GM18858 (cell line): ENCODE results near the gene MGMT.

ENCODE experiments used
- ATAC-seq: cut with Tn5 transposase; IDR thresholded peaks from one replicate; pipeline ENCODE4 v1.9.1; 2021; ENCODE audit not compliant: unreplicated experiment

The MGMT gene

GRCh38 chr10:129784891-129785290 lies 317.9 kb downstream of the MGMT start:
- no peak for ATAC-seq

DNA sequence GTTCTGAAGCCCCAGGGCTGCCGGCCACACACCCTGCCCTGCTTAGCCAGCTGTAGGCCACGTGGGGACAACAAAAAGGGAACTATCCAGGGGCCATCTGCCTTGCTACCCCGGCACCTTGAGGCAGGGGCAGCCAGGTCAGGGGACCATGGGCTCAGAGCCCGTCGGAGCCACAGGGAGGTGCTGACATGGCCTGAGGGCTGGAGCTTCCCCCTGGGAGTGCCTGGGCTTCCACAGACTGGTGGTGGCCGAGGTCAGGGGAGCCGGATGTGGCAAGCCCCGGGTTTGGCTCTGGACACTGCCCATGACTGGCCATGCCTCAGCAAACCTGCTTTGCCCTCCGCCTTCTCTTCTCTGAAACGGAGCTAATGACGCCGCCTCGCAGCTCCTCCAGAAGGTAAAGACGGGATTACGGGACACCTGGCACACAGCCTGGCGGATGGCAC lies 318.5 kb downstream of the MGMT start:
- ATAC-seq, result no peak

GRCh38 chr10:129786216-129786615 lies 319.2 kb downstream of the MGMT start:
- ATAC-seq, result no peak

DNA sequence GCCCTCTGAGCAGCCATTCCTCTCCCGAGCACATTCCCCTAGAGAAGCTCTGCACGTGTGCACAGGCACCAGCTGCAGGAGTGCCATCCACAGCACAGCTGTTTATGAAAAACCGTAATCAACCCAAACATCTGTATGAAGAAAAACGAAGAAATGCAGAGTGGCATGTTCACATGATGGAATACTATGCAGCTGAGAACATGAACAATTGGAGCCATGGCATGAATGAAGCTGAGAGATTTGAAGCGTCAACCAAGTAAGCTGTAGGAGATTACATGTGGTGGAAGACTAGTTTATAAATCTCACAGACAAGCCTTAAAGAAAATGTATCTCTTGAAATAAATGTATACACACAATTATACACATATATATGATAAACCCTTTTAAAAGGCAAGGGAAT lies 320.5 kb downstream of the MGMT start:
- no peak for ATAC-seq

- no peak for ATAC-seq
These were observed 321.2 kb downstream of the MGMT start for GRCh38 chr10:129788215-129788614.

DNA sequence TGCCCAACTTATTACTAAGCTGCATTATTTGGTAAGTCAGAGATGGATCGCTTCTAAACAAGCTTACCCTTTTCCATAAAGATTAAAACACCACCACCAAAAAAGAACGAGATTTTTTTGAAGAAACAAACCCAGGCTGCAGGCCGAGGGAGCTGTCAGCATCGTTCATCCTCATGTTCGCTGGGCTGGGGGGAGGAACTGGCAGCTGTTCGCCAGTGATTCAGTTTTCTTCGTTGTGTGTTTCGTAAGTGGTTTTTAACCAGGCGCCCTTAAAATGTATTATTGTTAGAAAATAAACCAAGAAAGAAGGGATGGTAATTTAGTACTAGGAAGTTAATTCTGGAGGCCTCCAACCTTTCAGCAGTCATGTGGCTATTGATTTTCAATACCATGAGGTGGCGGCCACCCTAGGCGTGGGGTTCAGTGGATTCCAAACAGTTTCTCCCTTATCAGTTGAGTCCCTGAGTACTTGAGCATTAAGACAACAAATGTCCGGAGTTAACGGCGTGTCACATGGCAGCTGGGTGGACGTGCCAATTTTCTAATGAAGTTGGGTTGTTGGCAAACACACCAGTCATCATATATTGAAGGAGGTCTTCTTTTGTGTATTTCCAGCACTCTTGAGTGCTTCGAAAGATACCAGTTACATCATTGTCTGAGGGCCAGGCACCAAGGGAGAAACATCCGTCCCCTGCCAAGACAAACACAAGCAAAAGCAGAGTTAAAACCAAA lies 323.8 kb downstream of the MGMT start:
- no peak for ATAC-seq

DNA sequence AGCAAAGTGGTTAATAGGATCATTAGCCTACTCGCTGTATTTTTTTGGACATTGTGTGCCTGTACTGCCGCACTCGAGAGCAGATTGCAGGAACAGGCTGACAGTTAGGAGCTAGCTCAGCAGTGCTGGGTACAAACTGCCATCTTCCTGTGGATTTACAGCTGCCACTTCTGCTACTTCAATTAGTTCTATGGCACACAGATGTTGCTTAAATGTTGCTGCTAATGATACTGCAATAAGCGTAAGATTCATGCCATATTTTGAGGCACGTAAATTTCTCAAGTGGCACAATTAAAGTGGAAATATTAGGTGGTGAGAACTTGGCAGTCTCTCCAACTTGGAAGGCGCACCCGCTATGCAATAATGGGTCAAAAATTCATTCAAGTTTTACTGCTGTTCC lies 325.1 kb downstream of the MGMT start:
- no peak for ATAC-seq

- no peak for ATAC-seq
These were observed 325.8 kb downstream of the MGMT start for GRCh38 chr10:129792864-129793263.

GRCh38 chr10:129793479-129793878 lies 326.4 kb downstream of the MGMT start:
- no peak for ATAC-seq

DNA sequence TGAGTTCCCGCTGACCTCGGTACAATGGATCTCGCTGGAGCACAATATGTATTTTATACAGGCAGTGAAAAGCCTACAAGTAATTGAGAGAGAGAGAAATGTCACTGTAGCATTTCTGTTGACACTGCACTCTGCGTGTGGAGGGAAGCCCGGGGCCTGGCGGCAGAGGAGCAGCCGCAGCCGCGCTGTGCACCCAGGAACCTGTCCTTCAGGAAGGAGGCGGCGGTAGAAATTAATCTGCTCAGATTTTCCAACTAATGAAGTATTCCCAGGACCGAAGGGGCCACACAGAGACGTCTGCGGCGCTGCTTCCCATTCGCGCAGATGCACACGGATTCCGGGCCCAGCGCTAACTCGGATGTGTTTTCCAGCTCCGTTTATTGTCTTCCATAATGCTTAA lies 327.0 kb downstream of the MGMT start:
- ATAC-seq, result no peak

DNA sequence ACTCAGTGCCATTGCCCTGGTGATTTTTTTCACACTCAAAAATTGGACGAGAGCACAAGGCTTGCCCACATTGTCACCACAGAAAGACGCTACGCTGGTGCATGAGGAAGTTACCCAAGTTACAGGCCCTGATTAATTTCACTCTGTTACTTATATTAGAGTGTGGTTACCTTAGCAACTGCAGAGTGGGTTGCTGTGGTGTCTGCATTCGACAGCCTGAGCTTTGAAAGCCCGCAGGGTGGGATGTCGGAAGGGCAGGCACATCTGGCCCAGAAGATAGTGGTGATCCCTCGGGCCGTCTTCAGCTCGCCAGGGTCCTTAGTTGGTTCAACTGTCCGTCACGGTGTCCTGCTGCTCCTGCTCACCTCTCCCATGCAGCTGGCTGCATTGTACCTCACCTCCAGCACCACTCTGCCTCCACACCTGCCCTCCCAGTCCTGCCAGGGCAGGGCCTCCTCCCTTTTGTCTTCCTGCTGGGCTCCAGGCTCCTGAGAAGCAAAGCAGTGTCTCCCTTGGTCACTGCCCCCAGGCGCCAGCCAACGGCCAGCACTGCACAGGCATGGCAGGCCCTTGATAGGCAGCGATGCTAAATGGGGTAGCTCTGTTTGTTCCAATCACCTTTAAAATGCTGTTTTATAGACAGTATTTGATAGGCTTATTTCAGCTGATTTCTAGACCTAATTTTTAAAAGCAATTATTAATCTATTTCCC lies 329.8 kb downstream of the MGMT start:
- no peak for ATAC-seq

DNA sequence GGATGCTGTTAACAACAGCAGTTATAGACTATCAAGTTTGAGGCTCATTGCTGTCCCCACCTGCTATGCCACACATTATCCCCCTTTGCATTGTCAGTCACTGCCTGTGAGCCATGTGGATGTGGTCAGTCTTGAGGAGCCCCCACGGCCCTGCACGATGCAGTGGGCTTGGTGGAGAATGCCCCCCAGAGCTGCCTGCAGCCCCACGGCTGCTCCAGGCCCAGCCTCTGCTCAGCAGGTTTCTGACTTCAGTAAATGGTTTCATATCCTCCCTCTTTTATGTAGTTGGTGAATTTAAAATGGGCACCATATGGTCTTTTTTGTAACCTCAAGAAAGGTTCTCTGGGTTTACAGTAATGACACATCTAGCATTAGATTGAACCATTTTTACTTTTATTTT lies 332.9 kb downstream of the MGMT start:
- no peak for ATAC-seq

DNA sequence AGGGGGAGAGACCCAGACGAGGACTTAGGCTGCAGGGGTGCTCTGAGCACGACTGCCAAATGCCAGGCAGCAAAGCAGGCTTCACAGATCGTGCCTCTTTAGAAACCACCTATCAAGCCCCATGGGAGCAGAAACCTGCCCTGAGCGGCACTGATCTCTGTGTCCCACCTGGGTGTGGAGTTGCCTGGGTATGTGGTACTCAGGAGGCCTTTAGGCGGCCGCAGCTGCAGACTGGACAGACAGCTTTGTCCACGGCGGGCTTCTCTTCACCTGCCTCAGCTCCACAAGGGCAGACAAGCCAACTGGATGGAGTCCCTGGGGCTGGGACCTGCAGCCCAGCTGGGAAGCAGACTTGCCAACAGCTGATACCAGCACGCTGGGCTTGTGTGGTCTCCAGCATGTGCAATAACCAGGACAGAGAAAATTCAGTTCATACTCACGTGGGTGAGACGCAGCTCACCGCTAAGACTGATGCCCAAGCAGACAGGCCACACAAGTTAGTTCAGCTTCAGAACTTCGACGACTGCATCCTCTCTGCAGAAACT lies 333.8 kb downstream of the MGMT start:
- ATAC-seq, result no peak

DNA sequence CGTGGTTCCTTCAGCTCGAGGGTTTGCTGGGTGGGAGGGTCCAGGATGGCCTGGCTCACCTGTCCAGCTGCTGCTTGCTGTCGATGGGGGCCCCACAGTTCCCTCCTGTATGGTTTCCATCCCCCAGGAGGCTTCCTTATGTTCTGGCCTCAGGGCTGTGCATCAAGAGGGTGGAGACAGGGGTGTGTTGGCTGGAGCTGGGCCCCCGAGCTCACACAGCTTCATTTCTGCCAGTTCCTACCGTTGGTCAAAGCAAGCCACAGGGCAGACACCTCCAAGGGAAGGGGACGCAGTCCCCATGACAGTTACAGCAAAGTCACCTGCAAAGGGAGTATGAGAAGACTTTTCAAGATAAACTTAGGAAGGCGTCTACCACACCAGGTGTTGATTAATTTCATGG lies 340.2 kb downstream of the MGMT start:
- ATAC-seq, result no peak

- ATAC-seq, result no peak
These were observed 341.3 kb downstream of the MGMT start for GRCh38 chr10:129808092-129808983.

DNA sequence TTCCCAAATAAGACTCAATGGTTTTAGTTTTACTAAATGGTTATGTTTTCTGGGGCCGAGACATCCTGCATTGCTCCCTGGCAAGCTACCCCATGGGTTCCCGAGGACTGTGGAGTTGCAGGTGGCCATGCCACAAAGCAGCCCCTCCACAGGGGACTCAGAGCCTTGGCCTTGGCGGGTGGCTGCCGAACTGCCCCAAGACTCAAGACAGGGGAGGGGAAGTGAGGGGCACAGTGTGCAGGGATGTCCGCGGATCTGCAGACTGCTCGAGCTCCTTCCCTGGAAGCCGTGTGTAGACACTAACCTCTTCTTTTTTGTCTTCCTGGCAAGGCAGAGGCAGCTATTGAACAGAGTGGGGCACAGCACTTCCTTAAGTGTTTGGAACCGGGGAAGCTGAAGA lies 342.4 kb downstream of the MGMT start:
- ATAC-seq, result no peak

DNA sequence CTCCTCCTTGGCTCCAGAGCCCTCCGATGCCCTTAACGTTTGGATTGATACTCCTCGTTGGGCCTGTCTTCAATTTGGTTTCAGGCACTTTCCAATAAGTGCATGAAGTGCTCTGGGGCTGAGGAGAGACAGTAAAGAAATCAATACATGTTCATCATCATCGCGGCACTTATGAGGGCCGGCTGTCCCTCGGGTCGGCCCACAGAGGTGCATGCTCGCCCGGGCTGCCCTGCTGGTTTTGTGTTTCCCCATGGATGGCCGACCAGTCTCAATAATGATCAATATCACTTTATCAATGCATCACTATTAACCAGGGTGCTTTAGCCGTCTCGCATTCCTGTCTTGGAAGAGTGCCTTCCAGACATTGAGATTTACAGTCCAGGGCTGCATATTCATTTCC lies 342.8 kb downstream of the MGMT start:
- no peak for ATAC-seq

DNA sequence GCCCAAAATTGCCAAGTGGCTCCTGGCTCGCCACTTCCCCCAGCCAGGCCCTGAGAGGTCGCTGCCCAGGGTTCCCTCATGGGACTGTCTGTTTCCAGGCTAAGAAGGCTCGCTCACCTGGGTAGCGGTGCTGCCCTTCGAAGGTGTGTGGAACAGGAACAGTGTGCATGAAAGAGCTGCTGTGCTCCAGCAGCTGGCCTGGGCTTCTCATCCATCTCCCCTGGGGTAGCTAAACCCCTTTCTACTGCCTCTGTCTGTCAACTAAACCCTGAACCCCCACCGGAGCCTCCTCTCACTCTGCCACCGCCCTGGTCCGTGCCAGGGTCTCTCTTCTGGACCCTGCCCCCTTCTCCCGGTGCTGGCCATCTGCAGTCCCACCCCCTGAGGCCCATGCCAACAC lies 344.2 kb downstream of the MGMT start:
- no peak for ATAC-seq

GRCh38 chr10:129812398-129812797 lies 345.4 kb downstream of the MGMT start:
- no peak for ATAC-seq

- ATAC-seq, result no peak
These were observed 347.9 kb downstream of the MGMT start for GRCh38 chr10:129814681-129815646.
